Measurements from ENCODE around the gene CASZ1. TPM values are rescaled to one million over a fixed set of nuclear protein-coding genes. Genes with fewer than 3 reads are reported as not detected.

The CASZ1 gene
- total RNA-seq, 6 donors from 2014 or later, result 39.7 to 112 (median 60.8) TPM

- WGBS, 2 donors, result 39 to 50% methylated on average over 4 to 11 of the region's 11 CpGs
- ATAC-seq (ENCODE audit: low FRiP score in 2 of 2) (peak in 1 of 2 donors; percentile 69), DNase-seq (peak; percentile 53 to 68)
- H3K36me3 ChIP-seq, result peaks cover 0 to 5% (median 0%) of the 10 kb centered on the region in 4 donors
- no peak overlapping the region for H3K4me3 ChIP-seq
- peaks cover 95 to 100% (median 98%) of the 10 kb centered on the region in 4 donors for H3K4me1 ChIP-seq
- peak overlapping the region; percentile 75 to 97 (median 85) for H3K27ac ChIP-seq
- TF ChIP-seq POLR2A (IDR thresholded peaks at IDR 0.05), result no peak
- peak in 1 of 2 donors; percentile 32 for TF ChIP-seq POLR2AphosphoS5 (IDR thresholded peaks at IDR 0.05)
- no peaks in the 10 kb centered on the region for H3K9me3 ChIP-seq
- H3K27me3 ChIP-seq, result no peaks in the 10 kb centered on the region
These were observed 110.5 kb downstream of the CASZ1 start for GRCh38 chr1:10685808-10686403.

GRCh38 chr1:10685196-10685807 lies 111.1 kb downstream of the CASZ1 start:
- no peak for TF ChIP-seq CTCF (IDR thresholded peaks at IDR 0.05)
- no peak for TF ChIP-seq EP300 (IDR thresholded peaks at IDR 0.05)
- no peak for TF ChIP-seq POLR2AphosphoS5 (IDR thresholded peaks at IDR 0.05)
- TF ChIP-seq POLR2A (IDR thresholded peaks at IDR 0.05), result no peak
- no peaks in the 10 kb centered on the region for H3K27me3 ChIP-seq
- H3K27ac ChIP-seq, result peak overlapping the region; percentile 75 to 97 (median 85)
- WGBS, 2 donors, result 52 to 61% methylated on average over 15 of the region's 15 CpGs
- ATAC-seq (ENCODE audit: low FRiP score in 2 of 2) (no peak), DNase-seq (no peak)
- H3K9me3 ChIP-seq, result no peaks in the 10 kb centered on the region
- peaks cover 0 to 5% (median 0%) of the 10 kb centered on the region in 4 donors for H3K36me3 ChIP-seq
- peaks cover 95 to 100% (median 99%) of the 10 kb centered on the region in 4 donors for H3K4me1 ChIP-seq
- no peak overlapping the region for H3K4me3 ChIP-seq

GRCh38 chr1:10684221-10684620 lies 112.2 kb downstream of the CASZ1 start:
- H3K27ac ChIP-seq, result peak overlapping the region; percentile 57 to 97 (median 82)
- H3K36me3 ChIP-seq, result peaks cover 0 to 3% (median 0%) of the 10 kb centered on the region in 4 donors
- TF ChIP-seq POLR2AphosphoS5 (IDR thresholded peaks at IDR 0.05) (no peak), CTCF (IDR thresholded peaks at IDR 0.05) (no peak), EP300 (IDR thresholded peaks at IDR 0.05) (no peak), POLR2A (IDR thresholded peaks at IDR 0.05) (no peak)
- no peak overlapping the region for H3K4me3 ChIP-seq
- DNase-seq (no peak), ATAC-seq (ENCODE audit: low FRiP score in 2 of 2) (no peak)
- no peaks in the 10 kb centered on the region for H3K9me3 ChIP-seq
- peaks cover 93 to 100% (median 99%) of the 10 kb centered on the region in 4 donors for H3K4me1 ChIP-seq
- H3K27me3 ChIP-seq, result no peaks in the 10 kb centered on the region
- 47 to 50% methylated on average over 7 to 10 of the region's 10 CpGs for WGBS, 2 donors

GRCh38 chr1:10682449-10683309 lies 113.8 kb downstream of the CASZ1 start:
- Histone ChIP-seq H3K4me1 (peaks cover 91 to 99% (median 97%) of the 10 kb centered on the region in 4 donors), H3K9me3 (no peaks in the 10 kb centered on the region), H3K27ac (peak overlapping the region; percentile 60 to 97 (median 84)), H3K27me3 (no peaks in the 10 kb centered on the region), H3K4me3 (no peak overlapping the region), H3K36me3 (no peaks in the 10 kb centered on the region)
- no peak for ATAC-seq (ENCODE audit: low FRiP score in 2 of 2)
- no peak for DNase-seq
- 46 to 55% methylated on average over 9 to 17 of the region's 17 CpGs for WGBS, 2 donors
- no peak for TF ChIP-seq CTCF (IDR thresholded peaks at IDR 0.05)
- no peak for TF ChIP-seq POLR2AphosphoS5 (IDR thresholded peaks at IDR 0.05)
- no peak for TF ChIP-seq EP300 (IDR thresholded peaks at IDR 0.05)
- no peak for TF ChIP-seq POLR2A (IDR thresholded peaks at IDR 0.05)

GRCh38 chr1:10682108-10682445 lies 114.4 kb downstream of the CASZ1 start:
- Histone ChIP-seq H3K27me3 (no peaks in the 10 kb centered on the region), H3K27ac (peak overlapping the region; percentile 60 to 97 (median 84)), H3K9me3 (no peaks in the 10 kb centered on the region), H3K4me1 (peaks cover 91 to 99% (median 97%) of the 10 kb centered on the region in 4 donors), H3K36me3 (no peaks in the 10 kb centered on the region), H3K4me3 (no peak overlapping the region)
- TF ChIP-seq POLR2A (IDR thresholded peaks at IDR 0.05) (no peak), CTCF (IDR thresholded peaks at IDR 0.05) (no peak), EP300 (IDR thresholded peaks at IDR 0.05) (no peak), POLR2AphosphoS5 (IDR thresholded peaks at IDR 0.05) (no peak)
- ATAC-seq (ENCODE audit: low FRiP score in 2 of 2), result no peak
- WGBS, 2 donors, result 38 to 40% methylated on average over 9 of the region's 9 CpGs
- DNase-seq, result no peak
